Body of pancreas (tissue), 4 donors: ENCODE data around the gene ANO2. TPM values are rescaled to one million over a fixed set of nuclear protein-coding genes. Genes with fewer than 3 reads are reported as not detected.

ENCODE experiments used
- ATAC-seq: fragments of 150-250 bp; one replicate; pipeline ENCODE4 v1.9.1; 2016
- DNase-seq, 4 donors: peaks; one replicate each; pipeline ENCODE4 v3.0.0-alpha.2; 2019
- H3K27ac ChIP-seq, 4 donors: fragments of 200-600 bp; sonication (generic); 1 replicate in 3 of 4; 2 replicates in 1 of 4; pipeline versions ENCODE4 v1.5.1 to v1.6.1; 2016 to 2019; ENCODE audit warnings: mild to moderate bottlenecking in 1 of 4, mixed read lengths in 1 of 4, moderate library complexity in 1 of 4
- H3K27me3 ChIP-seq, 2 donors: fragments of 200-600 bp; sonication (generic); one replicate each; pipeline ENCODE4 v1.6.0; 2016; ENCODE audit warnings: mild to moderate bottlenecking in 1 of 2
- H3K36me3 ChIP-seq, 2 donors: fragments of 200-600 bp; sonication (generic); replicated peaks in 1 of 2; 2 replicates each; pipeline ENCODE4 v1.5.1; 2016; ENCODE audit warnings: low read depth in 2 of 2; ENCODE audit not compliant: insufficient read depth in 1 of 2
- H3K4me1 ChIP-seq: fragments of 200-600 bp; sonication (generic); one replicate; pipeline ENCODE4 v1.6.0; 2016
- H3K4me3 ChIP-seq, 2 donors: fragments of 200-600 bp; sonication (generic); 1 replicate in 1 of 2; 2 replicates in 1 of 2; pipeline ENCODE4 v1.5.1; 2016 to 2019
- H3K9me3 ChIP-seq, 3 donors: fragments of 200-600 bp; sonication (generic); 1 replicate in 2 of 3; 2 replicates in 1 of 3; pipeline ENCODE4 v1.5.1; 2016
- POLR2A ChIP-seq, 3 donors: fragments of 450-650 bp; IDR thresholded peaks; one replicate each; pipeline ENCODE4 v1.6.1; 2016; ENCODE audit warnings: antibody characterized with exemption in 3 of 3, mild to moderate bottlenecking in 2 of 3
- WGBS, 2 donors: methylation state at CpG; one replicate each; pipeline ENCODE4 v1.1.5; 2017; 5-methylcytosine and 5-hydroxymethylcytosine counted together
- intact Hi-C: fragments of 100-400 bp; cut with DNase I; formaldehyde crosslinking; loops from one replicate; pipeline ENCODE4 v1.15.1; 2023
- total RNA-seq, 2 donors: library from RNA; depleted of rRNA; stranded (reverse); fragments of >200 nt; gene quantifications; one replicate each; pipeline ENCODE4 v1.1.0, GENCODE V29; 2016
- TF ChIP-seq, protein P1 (sequence below), 7 experiments: fragments of 450-650 bp in 4 of 7; fragments of 200-600 bp in 3 of 7; sonication (generic) in 3 of 7; IDR thresholded peaks; one replicate each; pipeline ENCODE4 v1.5.1; 2016 to 2019; ENCODE audit warnings: antibody characterized with exemption in 7 of 7

The ANO2 gene
- total RNA-seq: 1 to 10 TPM; 2.1 to 4.3 TPM

DNA sequence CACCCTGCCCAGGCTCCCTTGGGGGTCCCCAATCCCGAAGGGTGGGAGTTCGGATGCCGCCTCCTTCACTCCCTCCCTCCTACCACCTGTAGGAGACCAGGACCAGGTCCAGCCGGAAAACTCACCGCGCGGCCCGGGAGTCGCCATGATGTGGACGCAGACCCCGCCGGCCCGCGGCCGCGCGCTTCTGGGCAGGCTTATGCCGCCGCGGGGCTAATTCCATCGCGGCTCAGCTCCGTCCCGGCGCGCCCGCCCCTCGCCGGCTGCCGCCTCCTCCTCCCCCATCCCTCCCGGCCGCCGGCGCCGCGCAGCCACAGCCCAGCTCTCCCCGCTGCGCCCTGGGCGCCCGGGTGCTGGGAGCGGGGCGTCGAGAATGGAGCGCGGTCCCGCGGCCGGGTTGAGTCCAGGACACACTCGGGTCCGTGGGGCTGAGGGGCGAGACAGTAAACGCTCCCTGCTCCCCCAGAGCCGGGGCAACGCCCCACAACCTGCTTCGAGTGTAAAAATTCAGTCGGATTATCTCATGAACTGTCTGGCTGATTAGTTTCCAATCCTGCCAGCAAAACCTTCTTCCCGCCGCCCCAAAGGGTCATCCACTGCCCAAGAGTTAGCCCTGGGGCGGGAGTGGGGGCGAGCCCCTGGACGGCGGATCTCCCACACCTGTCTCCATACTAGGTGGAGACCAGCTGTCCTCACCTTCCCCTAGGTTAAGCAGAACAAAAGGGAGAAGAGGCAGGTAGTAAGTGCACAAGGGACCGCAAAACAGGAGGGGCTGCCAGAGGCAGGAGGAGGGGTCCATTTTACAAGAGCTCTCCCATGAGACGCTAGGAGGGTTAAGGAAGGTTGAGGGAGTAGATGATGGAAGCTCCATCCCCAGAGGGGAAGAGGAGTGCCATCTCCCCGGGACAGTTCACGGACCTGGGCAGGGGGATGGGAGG, at the start of gene ANO2:
Gene ANO2 (minus strand): TSS at position 189 of the 938 bp plus-strand sequence. CDS start 42 bp downstream, at position 147.
- TF ChIP-seq, protein P1, sequence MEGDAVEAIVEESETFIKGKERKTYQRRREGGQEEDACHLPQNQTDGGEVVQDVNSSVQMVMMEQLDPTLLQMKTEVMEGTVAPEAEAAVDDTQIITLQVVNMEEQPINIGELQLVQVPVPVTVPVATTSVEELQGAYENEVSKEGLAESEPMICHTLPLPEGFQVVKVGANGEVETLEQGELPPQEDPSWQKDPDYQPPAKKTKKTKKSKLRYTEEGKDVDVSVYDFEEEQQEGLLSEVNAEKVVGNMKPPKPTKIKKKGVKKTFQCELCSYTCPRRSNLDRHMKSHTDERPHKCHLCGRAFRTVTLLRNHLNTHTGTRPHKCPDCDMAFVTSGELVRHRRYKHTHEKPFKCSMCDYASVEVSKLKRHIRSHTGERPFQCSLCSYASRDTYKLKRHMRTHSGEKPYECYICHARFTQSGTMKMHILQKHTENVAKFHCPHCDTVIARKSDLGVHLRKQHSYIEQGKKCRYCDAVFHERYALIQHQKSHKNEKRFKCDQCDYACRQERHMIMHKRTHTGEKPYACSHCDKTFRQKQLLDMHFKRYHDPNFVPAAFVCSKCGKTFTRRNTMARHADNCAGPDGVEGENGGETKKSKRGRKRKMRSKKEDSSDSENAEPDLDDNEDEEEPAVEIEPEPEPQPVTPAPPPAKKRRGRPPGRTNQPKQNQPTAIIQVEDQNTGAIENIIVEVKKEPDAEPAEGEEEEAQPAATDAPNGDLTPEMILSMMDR (IDR thresholded peaks at IDR 0.05): no peak
- TF ChIP-seq POLR2A (IDR thresholded peaks at IDR 0.05): no peak

DNA sequence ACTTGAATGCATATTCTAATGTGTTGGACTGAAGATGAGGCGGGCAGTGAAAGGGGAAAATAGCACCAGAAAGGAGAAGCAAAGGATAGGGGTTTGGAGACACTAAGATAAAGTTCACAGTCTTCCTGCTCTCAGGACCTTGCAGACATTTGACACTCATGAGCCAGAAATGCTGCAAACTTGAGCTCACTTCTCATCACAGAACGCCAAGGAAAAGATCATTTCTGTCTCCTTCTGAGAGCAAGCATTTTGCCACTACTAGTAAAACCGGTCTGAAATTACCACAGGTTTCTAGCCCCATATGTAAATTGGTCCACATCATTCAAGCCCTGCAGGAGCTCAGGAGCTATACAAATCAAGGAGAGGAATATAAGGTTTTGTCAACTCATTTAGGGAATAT, 44.6 kb upstream of the ANO2 start:
- no peak for DNase-seq
- 78 to 81% methylated on average over 3 of the region's 3 CpGs for WGBS, 2 donors
- no peaks in the 10 kb centered on the region for H3K36me3 ChIP-seq
- H3K9me3 ChIP-seq: no peaks in the 10 kb centered on the region
- TF ChIP-seq, protein P1 (IDR thresholded peaks at IDR 0.05): no peak
- no peak for TF ChIP-seq POLR2A (IDR thresholded peaks at IDR 0.05)
- no peaks in the 10 kb centered on the region for H3K27me3 ChIP-seq
- intact Hi-C loops: loop anchor here (5.0 kb wide), 2 partner anchors 53 to 298 kb away; no protein-coding TSS in a partner anchor
- H3K4me1 ChIP-seq: no peaks in the 10 kb centered on the region
- no peak overlapping the region for H3K4me3 ChIP-seq
- no peak overlapping the region for H3K27ac ChIP-seq
- no peak for ATAC-seq

More for the DNA sequence above, at the start of gene ANO2:
- peaks cover 0 to 6% of the 10 kb centered on the region in 2 donors for H3K27me3 ChIP-seq
- H3K4me3 ChIP-seq: no peak within 1 kb of the TSS
- WGBS, 2 donors: 3 to 9% methylated on average over 9 to 65 of the region's 66 CpGs
- no peak within 1 kb of the TSS for H3K27ac ChIP-seq
- H3K4me1 ChIP-seq: peaks cover 14% of the 10 kb centered on the region
- H3K36me3 ChIP-seq: no peaks in the 10 kb centered on the region
- intact Hi-C loops: no loop called here
- DNase-seq (no peak), ATAC-seq (peak; percentile 30)
- no peaks in the 10 kb centered on the region for H3K9me3 ChIP-seq

DNA sequence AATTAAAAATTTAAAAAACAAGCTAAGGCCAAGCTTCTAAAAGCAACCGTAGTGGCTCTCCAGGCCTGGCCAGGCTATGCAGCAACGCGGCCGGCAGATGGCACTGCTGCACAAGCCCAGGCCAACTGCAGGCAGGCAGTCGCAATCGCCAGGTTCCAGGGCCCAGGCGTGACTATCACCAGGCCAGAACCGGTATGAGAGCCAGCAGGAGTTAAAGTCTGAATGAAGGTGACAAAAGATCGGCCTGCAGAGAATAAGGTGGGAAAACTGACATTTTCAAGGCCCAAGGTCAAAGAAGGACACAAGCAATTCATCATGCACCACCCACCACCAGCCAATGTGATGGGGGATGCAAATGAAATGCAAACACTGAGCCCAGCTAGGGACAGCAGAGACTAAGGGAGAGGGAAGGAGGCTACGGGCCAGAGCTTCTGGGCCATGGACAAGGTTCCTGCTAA, 43.6 kb upstream of the ANO2 start:
- no peaks in the 10 kb centered on the region for H3K27me3 ChIP-seq
- no peaks in the 10 kb centered on the region for H3K36me3 ChIP-seq
- H3K9me3 ChIP-seq: no peaks in the 10 kb centered on the region
- 3 to 5% methylated on average over 10 of the region's 10 CpGs for WGBS, 2 donors
- TF ChIP-seq, protein P1 (IDR thresholded peaks at IDR 0.05): peak; percentile 89 to 96 (median 94)
- TF ChIP-seq POLR2A (IDR thresholded peaks at IDR 0.05): no peak
- peak; percentile 87 for ATAC-seq
- no peaks in the 10 kb centered on the region for H3K4me1 ChIP-seq
- intact Hi-C loops: loop anchor here (5.0 kb wide), 2 partner anchors 54 to 299 kb away; no protein-coding TSS in a partner anchor
- no peak overlapping the region for H3K27ac ChIP-seq
- DNase-seq: peak; percentile 77 to 85 (median 79)
- no peak overlapping the region for H3K4me3 ChIP-seq

DNA sequence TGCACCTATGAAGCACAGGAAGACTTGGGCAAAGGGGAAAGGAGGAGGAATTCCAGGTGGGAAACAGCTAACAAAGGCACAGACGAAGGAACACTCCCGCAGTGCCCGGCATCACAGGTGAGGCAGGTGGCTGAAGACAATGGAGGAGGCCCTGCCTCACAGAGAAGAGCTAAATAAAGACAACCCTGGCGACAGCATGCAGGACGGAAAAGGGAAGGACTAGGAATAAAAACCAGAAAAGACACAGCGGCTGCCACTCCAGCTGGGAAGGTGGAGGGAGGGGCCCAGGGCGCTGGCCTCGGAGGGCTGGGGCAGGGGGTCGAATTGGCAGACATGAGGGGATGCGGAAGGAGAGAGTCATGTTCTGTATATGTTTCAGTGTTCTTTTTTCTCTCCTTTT, 43.0 kb upstream of the ANO2 start:
- Histone ChIP-seq H3K9me3 (no peaks in the 10 kb centered on the region), H3K27ac (no peak overlapping the region), H3K4me3 (no peak overlapping the region), H3K27me3 (no peaks in the 10 kb centered on the region), H3K36me3 (no peaks in the 10 kb centered on the region), H3K4me1 (no peaks in the 10 kb centered on the region)
- DNase-seq: no peak
- TF ChIP-seq POLR2A (IDR thresholded peaks at IDR 0.05): no peak
- TF ChIP-seq, protein P1 (IDR thresholded peaks at IDR 0.05): no peak
- WGBS, 2 donors: 54 to 58% methylated on average over 10 of the region's 10 CpGs
- intact Hi-C loops: loop anchor here (5.0 kb wide), 2 partner anchors 54 to 299 kb away; no protein-coding TSS in a partner anchor
- no peak for ATAC-seq
